Muscle of back (tissue), 11 donors: ENCODE data around the gene UBE2G1. TPM values are rescaled to one million over a fixed set of nuclear protein-coding genes. Genes with fewer than 3 reads are reported as not detected.
A peak's percentile ranks its signal among the peaks of the same experiment; 100 is the strongest.
"Not testable (repeated sequence)": the region's sequence is repeated elsewhere in the genome, so short reads cannot be mapped to it uniquely, and the experiment has no call there.

ENCODE experiments used
- DNase-seq, 3 donors: peaks; one replicate each; pipeline versions ENCODE4 v3.0.0 to v3.0.0-alpha.2; 2013
- polyA plus RNA-seq, 10 donors: library from polyadenylated mRNA; unstranded; fragments of 120-200 nt; gene quantifications; one replicate each; pipeline ENCODE4 v1.2.1, GENCODE V29; 2013; ENCODE audit not compliant: insufficient read length in 10 of 10

The UBE2G1 gene
- polyA plus RNA-seq, 10 donors: 53.2 to 89.2 (median 67.6) TPM

- DNase-seq: no peak
Measured at GRCh38 chr17:4307179-4307930, 59.1 kb downstream of the UBE2G1 start.

- DNase-seq: no peak
Measured at GRCh38 chr17:4305224-4305623, 61.3 kb downstream of the UBE2G1 start.

GRCh38 chr17:4304417-4305027 lies 62.0 kb downstream of the UBE2G1 start:
- peak; percentile 31 to 67 (median 49) for DNase-seq

GRCh38 chr17:4301066-4301465 lies 65.4 kb downstream of the UBE2G1 start:
- no peak for DNase-seq

- no peak for DNase-seq
Measured at GRCh38 chr17:4297351-4297750, 69.1 kb downstream of the UBE2G1 start.

- no peak for DNase-seq
Measured at GRCh38 chr17:4295686-4296085, 70.8 kb downstream of the UBE2G1 start.

- DNase-seq: no peak
Measured at GRCh38 chr17:4293572-4293971, 72.9 kb downstream of the UBE2G1 start.

GRCh38 chr17:4287710-4288109 lies 78.8 kb downstream of the UBE2G1 start:
- DNase-seq: no peak

GRCh38 chr17:4276514-4276913 lies 90.0 kb downstream of the UBE2G1 start:
- no peak for DNase-seq

- no peak for DNase-seq
Measured at GRCh38 chr17:4272972-4273368, 93.5 kb downstream of the UBE2G1 start.

- no peak for DNase-seq
Measured at GRCh38 chr17:4272213-4272971, 94.1 kb downstream of the UBE2G1 start.

- peak; percentile 11 to 51 (median 35) for DNase-seq
Measured at GRCh38 chr17:4270736-4271135, 95.7 kb downstream of the UBE2G1 start.

- no peak for DNase-seq
Measured at GRCh38 chr17:4269915-4270314, 96.6 kb downstream of the UBE2G1 start.

GRCh38 chr17:4267402-4267801 lies 99.1 kb downstream of the UBE2G1 start:
- no peak for DNase-seq

GRCh38 chr17:4266550-4266949 lies 99.9 kb downstream of the UBE2G1 start:
- DNase-seq: no peak

- peak; percentile 96 to 99 (median 98) for DNase-seq
Measured at GRCh38 chr17:4263282-4264215, 102.9 kb downstream of the UBE2G1 start, which contains the start of gene ANKFY1. Gene ANKFY1, minus strand, starts transcription at chr17:4263979. Its CDS starts 38 bp downstream, at chr17:4263941.

- DNase-seq: no peak
Measured at GRCh38 chr17:4262703-4263102, 103.8 kb downstream of the UBE2G1 start.

- no peak for DNase-seq
Measured at GRCh38 chr17:4261452-4261851, 105.0 kb downstream of the UBE2G1 start.

GRCh38 chr17:4258867-4259266 lies 107.6 kb downstream of the UBE2G1 start:
- no peak for DNase-seq

- no peak for DNase-seq
Measured at GRCh38 chr17:4256952-4257351, 109.5 kb downstream of the UBE2G1 start.

GRCh38 chr17:4255271-4255670 lies 111.2 kb downstream of the UBE2G1 start:
- not testable (repeated sequence) for DNase-seq
